Measurements from ENCODE around the gene PNPLA7.

- no peak for TF ChIP-seq CTCF (IDR thresholded peaks at IDR 0.05)
- TF ChIP-seq POLR2AphosphoS5 (IDR thresholded peaks at IDR 0.05), result no peak
- TF ChIP-seq POLR2A (IDR thresholded peaks at IDR 0.05), result no peak
Observed at GRCh38 chr9:137505421-137506140, 44.6 kb downstream of the PNPLA7 start.

Measured in transverse colon (tissue), 4 donors.